Esophagus squamous epithelium (tissue), 5 donors: ENCODE data around the gene LPIN1. TPM values are rescaled to one million over a fixed set of nuclear protein-coding genes. Genes with fewer than 3 reads are reported as not detected.

Experiments
- DNase-seq: peaks from one replicate; lab custom pipeline; 2025; lab: John Stamatoyannopoulos, UW
- H3K27ac ChIP-seq, 4 donors: fragments of 200-600 bp; sonication (generic); one replicate each; pipeline ENCODE4 v1.5.1; 2016 to 2019; ENCODE audit warnings: mild to moderate bottlenecking in 1 of 4
- H3K27me3 ChIP-seq, 4 donors: fragments of 200-600 bp; sonication (generic); 1 replicate in 3 of 4; 2 replicates in 1 of 4; pipeline versions ENCODE4 v1.5.1 to v1.6.0; 2017 to 2021; ENCODE audit warnings: antibody characterized with exemption in 1 of 4
- H3K36me3 ChIP-seq, 3 donors: fragments of 200-600 bp; sonication (generic); one replicate each; pipeline ENCODE4 v1.5.1; 2016 to 2019
- H3K4me1 ChIP-seq, 3 donors: fragments of 200-600 bp; sonication (generic); one replicate each; pipeline ENCODE4 v1.5.1; 2017 to 2019
- H3K4me3 ChIP-seq, 4 donors: fragments of 200-600 bp; sonication (generic); 1 replicate in 3 of 4; 2 replicates in 1 of 4; pipeline ENCODE4 v1.5.1; 2016 to 2019; ENCODE audit warnings: mild to moderate bottlenecking in 2 of 4, moderate library complexity in 1 of 4
- H3K9me3 ChIP-seq, 3 donors: fragments of 200-600 bp; sonication (generic); one replicate each; pipeline ENCODE4 v1.5.1; 2016 to 2019
- POLR2A ChIP-seq, 4 donors: fragments of 450-650 bp; IDR thresholded peaks; one replicate each; pipeline ENCODE4 v1.6.1; 2017; ENCODE audit warnings: antibody characterized with exemption in 4 of 4, mild to moderate bottlenecking in 4 of 4, moderate library complexity in 3 of 4
- WGBS, 2 donors: methylation state at CpG; one replicate each; pipeline ENCODE4 v1.1.5; 2018; 5-methylcytosine and 5-hydroxymethylcytosine counted together
- intact Hi-C: fragments of 100-400 bp; cut with DNase I; formaldehyde crosslinking; loops from one replicate; pipeline ENCODE4 v1.15.0; 2022
- total RNA-seq, 4 donors: library from RNA; depleted of rRNA; stranded (reverse); fragments of >200 nt; gene quantifications; one replicate each; pipeline ENCODE4 v1.1.0, GENCODE V29; 2016
- TF ChIP-seq, protein P1 (sequence below), 6 experiments: fragments of 450-650 bp in 4 of 6; fragments of 200-600 bp in 2 of 6; sonication (generic) in 2 of 6; IDR thresholded peaks; one replicate each; pipeline ENCODE4 v1.5.1; 2016 to 2019; ENCODE audit warnings: antibody characterized with exemption in 6 of 6, mild to moderate bottlenecking in 4 of 6, moderate library complexity in 4 of 6
- donor health status: DM: yes; HTN: yes; CAD: no.

Gene LPIN1
- total RNA-seq, 4 donors from 2014 or later: 16.9 to 80.9 (median 39.7) TPM

- intact Hi-C loops: no loop called here
- WGBS, 2 donors: 54 to 59% methylated on average over 13 to 15 of the region's 19 CpGs
- Histone ChIP-seq H3K9me3 (no peaks in the 10 kb centered on the region), H3K27me3 (no peaks in the 10 kb centered on the region), H3K27ac (peak overlapping the region; percentile 29 to 93 (median 92)), H3K4me1 (peaks cover 15 to 90% (median 31%) of the 10 kb centered on the region in 3 donors), H3K4me3 (peak overlapping the region; percentile 59 to 90 (median 81)), H3K36me3 (no peaks in the 10 kb centered on the region)
- DNase-seq: no peak
- TF ChIP-seq, protein P1, sequence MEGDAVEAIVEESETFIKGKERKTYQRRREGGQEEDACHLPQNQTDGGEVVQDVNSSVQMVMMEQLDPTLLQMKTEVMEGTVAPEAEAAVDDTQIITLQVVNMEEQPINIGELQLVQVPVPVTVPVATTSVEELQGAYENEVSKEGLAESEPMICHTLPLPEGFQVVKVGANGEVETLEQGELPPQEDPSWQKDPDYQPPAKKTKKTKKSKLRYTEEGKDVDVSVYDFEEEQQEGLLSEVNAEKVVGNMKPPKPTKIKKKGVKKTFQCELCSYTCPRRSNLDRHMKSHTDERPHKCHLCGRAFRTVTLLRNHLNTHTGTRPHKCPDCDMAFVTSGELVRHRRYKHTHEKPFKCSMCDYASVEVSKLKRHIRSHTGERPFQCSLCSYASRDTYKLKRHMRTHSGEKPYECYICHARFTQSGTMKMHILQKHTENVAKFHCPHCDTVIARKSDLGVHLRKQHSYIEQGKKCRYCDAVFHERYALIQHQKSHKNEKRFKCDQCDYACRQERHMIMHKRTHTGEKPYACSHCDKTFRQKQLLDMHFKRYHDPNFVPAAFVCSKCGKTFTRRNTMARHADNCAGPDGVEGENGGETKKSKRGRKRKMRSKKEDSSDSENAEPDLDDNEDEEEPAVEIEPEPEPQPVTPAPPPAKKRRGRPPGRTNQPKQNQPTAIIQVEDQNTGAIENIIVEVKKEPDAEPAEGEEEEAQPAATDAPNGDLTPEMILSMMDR (IDR thresholded peaks at IDR 0.05): no peak
- no peak for TF ChIP-seq POLR2A (IDR thresholded peaks at IDR 0.05)
These were observed 1.8 kb downstream of the LPIN1 start for GRCh38 chr2:11748018-11748860.

DNA sequence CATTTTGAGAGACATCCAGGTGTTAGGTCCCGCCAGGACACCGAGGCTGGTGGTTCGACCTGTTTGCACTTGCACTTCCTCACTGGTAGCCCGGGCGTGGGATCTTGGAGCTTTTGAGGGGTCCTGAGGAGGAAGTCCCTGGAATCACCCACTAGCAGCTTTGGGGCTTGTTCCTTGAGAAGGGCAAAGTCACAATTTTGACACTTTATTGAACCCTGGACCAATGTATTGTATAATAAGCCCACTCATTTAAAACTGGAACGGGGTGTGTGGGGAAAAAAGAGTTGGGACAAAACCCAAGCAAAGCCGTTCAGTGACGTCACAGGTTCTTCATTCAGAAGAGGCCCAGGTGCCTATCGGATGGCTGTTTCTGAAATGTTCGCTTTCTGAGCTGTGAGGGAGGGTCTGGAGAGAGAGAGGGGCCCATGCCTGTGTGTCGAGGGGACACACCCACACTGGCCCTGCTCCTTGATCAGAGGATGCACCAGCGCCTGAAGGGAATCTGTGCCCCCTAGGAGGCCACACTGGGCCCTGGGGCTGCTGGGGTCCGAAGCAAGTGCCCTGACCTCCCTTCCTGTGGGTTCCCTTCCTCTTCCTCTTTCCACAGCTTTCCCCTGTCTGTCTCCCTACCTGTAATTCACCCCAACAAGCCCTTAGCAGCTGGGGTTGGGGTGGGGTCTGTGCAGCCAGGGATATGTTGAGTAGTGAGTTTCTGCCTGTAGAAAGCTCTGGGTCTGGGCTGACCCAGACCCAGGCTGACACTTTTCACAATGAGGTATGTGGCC lies 2.6 kb downstream of the LPIN1 start:
- Histone ChIP-seq H3K4me1 (peaks cover 24 to 90% (median 36%) of the 10 kb centered on the region in 3 donors), H3K27me3 (no peaks in the 10 kb centered on the region), H3K4me3 (peak overlapping the region in 3 of 4 donors; percentile 80 to 90 (median 82)), H3K27ac (peak overlapping the region; percentile 29 to 93 (median 80)), H3K36me3 (no peaks in the 10 kb centered on the region), H3K9me3 (no peaks in the 10 kb centered on the region)
- intact Hi-C loops: no loop called here
- TF ChIP-seq, protein P1 (IDR thresholded peaks at IDR 0.05): no peak
- no peak for TF ChIP-seq POLR2A (IDR thresholded peaks at IDR 0.05)
- WGBS, 2 donors: 51 to 71% methylated on average over 10 of the region's 13 CpGs
- DNase-seq: no peak

DNA sequence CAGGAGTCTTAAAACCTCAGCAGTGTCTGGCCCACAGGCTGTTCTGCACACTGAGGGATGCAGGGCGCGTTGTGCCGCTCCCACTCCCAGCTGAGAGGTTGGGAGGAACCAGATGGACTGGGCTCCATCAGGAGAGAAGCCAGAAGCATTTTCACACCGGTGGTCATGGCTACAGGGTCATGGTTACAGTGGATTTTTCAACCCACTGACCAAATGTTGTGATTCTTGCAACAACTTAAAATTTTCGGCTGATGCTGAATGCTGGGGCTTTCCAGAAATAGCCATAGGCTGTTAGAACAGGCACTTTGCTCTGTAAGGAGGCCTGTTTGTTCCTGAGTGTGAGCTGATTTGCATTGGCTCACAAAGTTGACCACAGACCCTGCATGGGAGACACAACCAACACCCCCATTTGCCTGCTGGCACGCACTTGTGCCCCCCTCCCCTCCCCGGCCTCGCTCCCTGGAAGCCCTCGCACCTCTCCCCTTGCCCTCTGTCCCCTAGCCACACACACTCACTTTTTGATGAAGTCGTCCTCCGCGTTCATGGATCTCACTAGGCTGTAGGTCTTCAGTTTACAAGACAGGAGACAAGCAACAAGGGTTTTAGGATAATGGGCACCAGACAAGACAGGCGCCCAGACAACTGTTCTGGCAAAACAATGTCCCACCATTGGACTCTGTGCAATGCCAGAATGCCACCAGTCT lies 3.4 kb downstream of the LPIN1 start:
- no peaks in the 10 kb centered on the region for H3K9me3 ChIP-seq
- peaks cover 24 to 90% (median 38%) of the 10 kb centered on the region in 3 donors for H3K4me1 ChIP-seq

DNA sequence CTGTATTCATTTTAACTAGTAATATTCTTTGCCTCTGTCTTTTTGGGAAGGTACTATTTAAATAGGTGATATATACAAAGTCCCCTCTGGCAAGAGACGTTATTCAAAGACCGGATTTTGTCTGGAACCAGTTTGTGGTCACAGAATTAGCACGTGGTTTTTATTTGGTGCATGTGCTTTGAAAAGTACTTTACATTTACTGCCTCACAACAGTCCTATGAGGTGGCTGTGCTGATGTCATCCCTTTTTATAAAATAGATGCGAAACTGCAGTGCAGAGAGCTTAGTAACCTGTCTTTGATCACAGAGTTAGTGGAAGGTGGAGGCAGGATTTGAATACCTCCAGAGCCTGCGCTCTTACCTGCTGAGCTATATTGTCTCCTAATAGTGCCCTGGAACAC lies 4.0 kb downstream of the LPIN1 start:
- intact Hi-C loops: no loop called here
- no peaks in the 10 kb centered on the region for H3K36me3 ChIP-seq
- no peaks in the 10 kb centered on the region for H3K9me3 ChIP-seq
- 27 to 48% methylated on average over 5 of the region's 5 CpGs for WGBS, 2 donors
- H3K4me3 ChIP-seq: peak overlapping the region in 1 of 4 donors; percentile 90
- DNase-seq: no peak
- TF ChIP-seq, protein P1 (IDR thresholded peaks at IDR 0.05): no peak
- no peak for TF ChIP-seq POLR2A (IDR thresholded peaks at IDR 0.05)
- peaks cover 26 to 90% (median 35%) of the 10 kb centered on the region in 3 donors for H3K4me1 ChIP-seq
- H3K27ac ChIP-seq: peak overlapping the region in 3 of 4 donors; percentile 30 to 93 (median 71)
- H3K27me3 ChIP-seq: no peaks in the 10 kb centered on the region

More for the DNA sequence above, 3.4 kb downstream of the LPIN1 start:
- Histone ChIP-seq H3K27ac (peak overlapping the region; percentile 29 to 93 (median 80)), H3K36me3 (no peaks in the 10 kb centered on the region), H3K27me3 (no peaks in the 10 kb centered on the region), H3K4me3 (peak overlapping the region in 2 of 4 donors; percentile 82 to 90)
- no peak for TF ChIP-seq POLR2A (IDR thresholded peaks at IDR 0.05)
- TF ChIP-seq, protein P1 (IDR thresholded peaks at IDR 0.05): no peak
- WGBS, 2 donors: 76 to 80% methylated on average over 12 to 13 of the region's 13 CpGs
- DNase-seq: no peak
- intact Hi-C loops: no loop called here
